Right lobe of liver (tissue), 4 donors: Measurements from ENCODE around the gene LUZP2.

Source experiments
- POLR2A ChIP-seq: fragments of 450-650 bp; IDR thresholded peaks from one replicate; pipeline ENCODE4 v1.6.1; 2017; ENCODE audit warnings: antibody characterized with exemption, mild to moderate bottlenecking
- TF ChIP-seq, protein P1 (sequence below), 4 donors: fragments of 200-600 bp in 3 of 4; fragments of 450-650 bp in 1 of 4; IDR thresholded peaks; one replicate each; pipeline versions ENCODE4 v1.5.1 to v1.8.0; 2016 to 2022; ENCODE audit warnings: antibody characterized with exemption in 4 of 4, mild to moderate bottlenecking in 2 of 4
- donor health status: DM: no; HTN: no; CAD: no.
- donor health status: DM: no; HTN: no; CAD: no.
- donor health status: DM: no; HTN: yes; CAD: no.

DNA sequence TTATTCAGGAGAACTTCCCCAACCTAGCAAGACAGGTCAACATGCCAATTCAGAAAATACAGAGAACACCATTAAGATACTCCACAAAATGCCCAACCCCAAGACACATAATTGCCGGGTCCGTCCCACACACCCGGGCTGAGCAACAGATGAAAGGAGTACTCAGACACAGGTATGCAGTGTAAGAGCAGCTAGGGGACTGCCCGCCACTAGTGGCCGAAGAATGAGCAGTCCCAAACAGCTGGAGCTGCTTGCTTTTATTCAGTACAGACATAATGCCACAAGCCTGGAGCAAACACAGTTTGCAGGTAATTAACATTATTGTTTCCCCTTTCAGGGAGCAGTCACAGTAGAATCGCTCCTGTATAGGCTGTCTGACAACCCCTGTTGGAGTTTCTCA, 364.6 kb downstream of the LUZP2 start:
- TF ChIP-seq, protein P1, sequence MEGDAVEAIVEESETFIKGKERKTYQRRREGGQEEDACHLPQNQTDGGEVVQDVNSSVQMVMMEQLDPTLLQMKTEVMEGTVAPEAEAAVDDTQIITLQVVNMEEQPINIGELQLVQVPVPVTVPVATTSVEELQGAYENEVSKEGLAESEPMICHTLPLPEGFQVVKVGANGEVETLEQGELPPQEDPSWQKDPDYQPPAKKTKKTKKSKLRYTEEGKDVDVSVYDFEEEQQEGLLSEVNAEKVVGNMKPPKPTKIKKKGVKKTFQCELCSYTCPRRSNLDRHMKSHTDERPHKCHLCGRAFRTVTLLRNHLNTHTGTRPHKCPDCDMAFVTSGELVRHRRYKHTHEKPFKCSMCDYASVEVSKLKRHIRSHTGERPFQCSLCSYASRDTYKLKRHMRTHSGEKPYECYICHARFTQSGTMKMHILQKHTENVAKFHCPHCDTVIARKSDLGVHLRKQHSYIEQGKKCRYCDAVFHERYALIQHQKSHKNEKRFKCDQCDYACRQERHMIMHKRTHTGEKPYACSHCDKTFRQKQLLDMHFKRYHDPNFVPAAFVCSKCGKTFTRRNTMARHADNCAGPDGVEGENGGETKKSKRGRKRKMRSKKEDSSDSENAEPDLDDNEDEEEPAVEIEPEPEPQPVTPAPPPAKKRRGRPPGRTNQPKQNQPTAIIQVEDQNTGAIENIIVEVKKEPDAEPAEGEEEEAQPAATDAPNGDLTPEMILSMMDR (IDR thresholded peaks at IDR 0.05): no peak
- no peak for TF ChIP-seq POLR2A
